OCI-M1 (cell line): ENCODE data around the gene XRCC5.

Experiments
- DNase-seq: peaks from one replicate; lab custom pipeline; 2025; lab: John Stamatoyannopoulos, UW

The XRCC5 gene

GRCh38 chr2:216084547-216084946 is 24.6 kb upstream of the XRCC5 start:
- peak; percentile 10 for DNase-seq

DNA sequence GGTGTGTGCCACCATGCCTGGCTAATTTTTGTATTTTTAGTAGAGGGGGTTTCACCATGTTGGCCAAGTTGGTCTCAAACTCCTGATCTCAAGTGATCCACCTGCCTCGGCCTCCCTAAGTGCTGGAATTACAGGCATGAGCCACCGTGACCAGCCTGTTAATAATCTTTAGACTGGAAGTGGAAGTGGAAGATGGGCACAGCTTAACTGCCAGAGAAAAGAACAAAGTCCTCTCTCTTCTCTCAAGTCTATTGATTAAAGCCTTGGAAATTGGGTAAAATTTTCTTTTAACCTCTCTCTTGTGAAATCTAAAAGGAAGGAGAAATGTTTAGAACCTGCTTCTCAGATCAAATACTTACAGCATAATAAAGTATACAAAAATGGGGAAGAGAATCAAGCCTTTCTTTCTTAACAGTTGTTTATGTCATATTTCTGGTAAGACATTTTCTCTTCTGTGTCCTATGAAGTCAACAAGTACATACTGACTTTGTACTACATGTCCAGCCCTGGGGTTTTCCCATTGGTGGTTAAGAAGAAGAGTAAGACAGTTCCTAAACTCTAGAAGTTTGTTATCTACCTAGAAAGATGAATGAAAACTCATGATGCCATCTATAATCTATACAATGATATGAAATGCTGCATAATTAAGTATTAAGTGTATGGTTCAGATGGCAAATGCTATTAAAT is 22.8 kb upstream of the XRCC5 start:
- DNase-seq: no peak

DNA sequence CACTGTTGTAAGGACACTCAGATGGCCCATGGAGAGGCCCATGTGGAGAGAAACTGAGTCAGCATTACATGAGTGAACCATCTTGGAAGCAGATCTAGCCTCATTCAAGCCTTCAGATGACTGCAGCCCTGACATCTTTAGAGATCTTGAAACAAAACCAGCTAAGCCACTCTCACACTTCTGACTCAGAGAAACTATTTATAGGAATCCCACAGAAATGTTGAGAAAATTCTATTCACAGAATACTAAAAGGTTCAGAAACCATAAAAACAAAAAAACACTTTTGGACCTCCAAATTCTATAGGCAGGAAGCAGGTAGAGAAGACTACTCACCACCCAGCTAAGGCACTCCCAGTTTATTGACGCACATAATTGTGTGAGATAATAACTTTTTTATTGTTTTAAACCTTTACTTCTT is 18.8 kb upstream of the XRCC5 start:
- no peak for DNase-seq

DNA sequence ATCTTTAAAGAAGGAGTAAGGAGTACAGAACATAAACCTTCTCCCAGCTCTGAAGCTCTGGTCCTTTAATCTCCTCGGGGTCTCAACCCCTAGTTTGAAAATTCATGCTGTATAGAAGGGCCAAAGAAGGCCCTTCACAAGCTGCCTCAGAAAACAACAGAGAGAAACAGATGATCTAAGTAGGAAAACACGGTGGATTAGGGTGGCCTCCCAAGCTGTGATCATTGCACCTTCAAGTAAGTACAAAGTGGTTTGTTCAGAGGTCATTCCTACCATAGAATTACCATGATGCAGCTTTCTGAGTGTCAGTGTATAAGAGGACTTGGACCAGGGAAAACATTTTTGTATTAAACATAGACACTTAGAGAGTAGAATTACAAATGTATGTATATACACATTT is 16.5 kb upstream of the XRCC5 start:
- no peak for DNase-seq

DNA sequence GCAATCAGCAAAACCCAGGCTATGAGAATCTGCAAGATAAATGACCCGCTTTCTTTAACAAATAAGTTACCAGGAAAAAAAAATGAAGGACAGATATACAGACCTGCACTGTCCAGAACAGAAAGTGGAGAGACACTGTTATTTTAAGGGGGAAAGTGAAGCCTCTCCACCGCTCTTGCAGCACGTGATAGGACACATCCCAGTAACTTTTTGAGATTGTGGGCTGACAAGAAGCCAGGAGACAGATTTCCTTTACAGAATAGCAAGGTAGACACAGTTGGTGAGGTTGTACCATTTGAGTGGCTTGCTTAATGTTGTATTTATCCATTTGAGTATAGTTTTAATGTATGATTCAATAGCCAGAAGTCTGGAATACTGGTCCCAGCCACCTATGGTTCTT is 14.4 kb upstream of the XRCC5 start:
- DNase-seq: peak; percentile 15

GRCh38 chr2:216098421-216099334 is 10.5 kb upstream of the XRCC5 start:
- DNase-seq: no peak

GRCh38 chr2:216101109-216101508 is 8.0 kb upstream of the XRCC5 start:
- no peak for DNase-seq

DNA sequence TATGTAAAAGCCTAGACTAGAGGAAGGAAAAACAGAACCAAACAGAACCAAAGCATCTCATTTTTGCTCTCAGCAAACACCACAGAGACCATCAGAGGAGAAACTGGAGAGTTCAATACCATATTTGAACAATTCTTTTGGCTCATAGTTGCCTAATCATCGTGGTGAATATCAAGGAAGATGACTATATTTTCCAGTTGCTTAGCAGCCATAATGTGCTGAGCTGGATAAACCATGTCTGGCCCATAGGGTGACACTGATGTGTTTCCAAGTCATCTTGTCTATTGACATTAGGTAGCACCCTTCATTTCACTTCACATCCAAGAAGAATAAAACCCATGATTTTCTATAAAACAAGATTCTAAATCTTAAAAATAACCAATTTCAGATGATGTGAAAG is 5.9 kb upstream of the XRCC5 start:
- DNase-seq: peak; percentile 32

DNA sequence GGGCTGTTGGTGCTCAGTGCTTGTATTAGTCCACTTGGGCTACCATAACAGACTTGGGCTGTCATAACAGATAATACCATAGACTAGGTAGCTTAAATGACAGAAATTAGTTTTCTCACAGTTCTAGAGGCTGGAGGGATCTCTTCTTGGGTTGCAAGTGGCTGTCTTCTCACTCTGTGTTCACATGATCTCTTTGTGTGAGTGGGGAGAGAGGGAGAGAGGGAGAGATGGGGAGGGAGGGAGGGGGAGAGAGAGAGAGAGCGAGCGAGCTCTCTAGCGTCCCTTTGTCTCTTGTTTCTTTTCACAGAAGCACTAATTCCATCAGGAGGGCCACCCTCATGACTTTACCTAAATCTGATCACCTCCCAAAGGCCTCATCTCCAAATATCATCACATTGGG is 4.5 kb upstream of the XRCC5 start:
- no peak for DNase-seq

GRCh38 chr2:216107320-216107719 is 1.8 kb upstream of the XRCC5 start:
- no peak for DNase-seq

DNA sequence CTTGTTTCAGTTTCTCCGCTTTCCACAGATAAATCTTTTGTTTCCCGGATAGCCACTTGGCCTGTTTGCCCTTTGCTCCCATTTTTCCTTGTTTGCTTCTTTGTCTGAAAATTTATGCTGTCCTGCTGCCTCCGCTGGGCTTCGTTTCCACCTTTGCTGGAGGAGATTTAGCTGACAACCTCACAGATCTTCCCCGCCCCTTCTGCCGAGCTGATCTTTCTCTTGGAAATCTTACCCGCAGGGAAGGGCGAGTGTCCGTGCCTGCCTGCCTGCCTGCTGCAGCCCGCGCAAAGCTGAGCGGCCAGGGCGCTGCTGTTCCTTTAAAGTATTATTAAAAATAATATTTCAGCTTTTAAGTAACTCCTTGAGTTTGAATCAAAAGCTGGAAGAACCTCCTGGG is 1.4 kb upstream of the XRCC5 start:
- no peak for DNase-seq

DNA sequence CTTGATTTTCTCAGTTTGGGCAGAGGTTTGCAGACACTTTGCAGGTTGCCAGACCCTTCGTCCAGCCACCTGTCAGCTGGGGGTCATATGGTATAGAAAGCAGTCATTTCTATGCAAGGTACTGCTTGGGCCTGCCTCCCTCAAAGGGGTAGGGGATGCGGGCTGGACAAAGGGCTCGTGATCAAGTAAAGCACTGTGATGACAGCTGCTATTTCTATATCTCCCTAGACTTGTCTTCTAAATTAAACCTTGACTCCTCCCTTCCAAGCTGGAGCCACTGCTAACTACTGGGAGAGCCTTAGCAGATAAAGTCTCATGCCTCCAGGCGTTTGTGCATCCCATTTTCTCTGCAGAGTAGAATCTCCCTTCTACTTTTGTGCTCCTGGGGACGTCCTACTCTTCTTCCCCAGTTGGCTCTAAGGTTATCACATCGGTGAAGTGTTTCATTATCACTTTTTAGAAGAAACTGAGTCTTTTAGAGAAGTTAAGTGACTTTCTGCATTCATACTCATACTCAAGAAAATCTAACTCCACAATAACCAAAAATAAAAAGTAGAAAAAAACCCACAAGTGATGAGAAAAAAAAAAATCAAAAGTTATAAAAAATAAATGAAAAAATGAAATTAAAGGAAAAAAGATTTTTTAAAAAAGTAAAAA is 710 bp upstream of the XRCC5 start:
- peak; percentile 41 for DNase-seq

- DNase-seq: peak; percentile 73
Measured at GRCh38 chr2:216109962-216110614, 940 bp downstream of the XRCC5 start.

- no peak for DNase-seq
Measured at GRCh38 chr2:216110620-216111019, 1.5 kb downstream of the XRCC5 start.

GRCh38 chr2:216111122-216111521 is 2.0 kb downstream of the XRCC5 start:
- DNase-seq: no peak

- DNase-seq: no peak
Measured at GRCh38 chr2:216112926-216113325, 3.8 kb downstream of the XRCC5 start.

GRCh38 chr2:216113572-216113971 is 4.4 kb downstream of the XRCC5 start:
- DNase-seq: peak; percentile 39

- DNase-seq: no peak
Measured at GRCh38 chr2:216114382-216114713, 5.2 kb downstream of the XRCC5 start.

DNA sequence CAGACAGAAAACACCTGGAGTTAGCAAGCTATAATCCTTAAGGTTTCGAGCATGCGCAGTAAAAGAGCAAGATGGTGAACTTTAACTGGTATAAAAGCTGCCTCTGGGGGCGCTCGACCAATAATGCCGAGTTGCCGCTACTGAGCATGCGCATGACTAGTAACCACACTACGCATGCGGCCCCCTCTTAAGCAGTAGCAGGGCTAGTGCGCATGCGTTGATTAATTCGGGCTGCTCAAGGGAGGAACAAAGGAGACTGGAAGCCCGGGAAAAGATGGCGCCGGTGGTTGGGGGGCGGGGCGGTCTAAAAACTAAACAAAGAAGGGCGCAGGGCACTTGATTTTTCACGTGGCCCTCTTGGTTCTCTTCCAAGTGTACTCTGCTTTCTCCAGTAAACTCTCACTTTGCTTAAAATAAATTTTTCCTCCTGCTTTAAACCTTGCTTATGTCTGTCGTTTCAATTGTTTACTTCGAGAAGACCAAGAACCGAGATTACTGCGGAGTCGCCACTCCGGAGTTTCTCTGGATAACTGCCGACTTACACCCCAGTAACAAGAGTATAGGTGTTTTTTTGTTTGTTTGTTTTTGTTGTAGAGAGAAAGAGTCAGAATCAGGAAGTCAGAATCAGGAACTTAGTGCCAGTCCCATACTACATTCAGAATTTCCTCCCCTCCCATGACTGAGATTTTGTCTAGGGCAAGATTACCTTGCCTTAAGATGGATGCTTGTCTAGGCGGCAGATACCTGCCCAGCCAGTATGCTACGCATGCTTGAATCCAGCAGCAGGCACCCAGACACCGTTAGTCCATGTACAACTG is 5.8 kb downstream of the XRCC5 start:
- peak; percentile 99 for DNase-seq

DNA sequence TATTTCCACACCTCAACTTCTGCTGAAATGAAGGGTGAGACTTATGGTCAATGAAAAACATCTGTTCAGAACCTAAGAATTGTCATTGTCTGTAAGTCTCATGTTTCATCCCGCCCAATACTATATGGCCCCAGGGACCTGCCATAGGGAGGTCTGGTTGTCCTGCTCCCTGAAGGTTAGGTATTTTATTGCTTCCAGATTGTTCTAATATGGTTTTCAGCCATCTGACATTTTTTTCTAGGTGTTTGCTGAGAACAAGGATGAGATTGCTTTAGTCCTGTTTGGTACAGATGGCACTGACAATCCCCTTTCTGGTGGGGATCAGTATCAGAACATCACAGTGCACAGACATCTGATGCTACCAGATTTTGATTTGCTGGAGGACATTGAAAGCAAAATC is 7.3 kb downstream of the XRCC5 start:
- DNase-seq: no peak

- peak; percentile 6 for DNase-seq
Measured at GRCh38 chr2:216117561-216118340, 8.6 kb downstream of the XRCC5 start.
